ENCODE data around the gene HLA-A. TPM values are rescaled to one million over a fixed set of nuclear protein-coding genes. Genes with fewer than 3 reads are reported as not detected.

Gene HLA-A
- total and polyA plus RNA-seq, 2 of the 13 experiments (the other 11 are each of a cell fraction or from before 2014, with no cell fraction given) = 345 to 527 TPM

DNA sequence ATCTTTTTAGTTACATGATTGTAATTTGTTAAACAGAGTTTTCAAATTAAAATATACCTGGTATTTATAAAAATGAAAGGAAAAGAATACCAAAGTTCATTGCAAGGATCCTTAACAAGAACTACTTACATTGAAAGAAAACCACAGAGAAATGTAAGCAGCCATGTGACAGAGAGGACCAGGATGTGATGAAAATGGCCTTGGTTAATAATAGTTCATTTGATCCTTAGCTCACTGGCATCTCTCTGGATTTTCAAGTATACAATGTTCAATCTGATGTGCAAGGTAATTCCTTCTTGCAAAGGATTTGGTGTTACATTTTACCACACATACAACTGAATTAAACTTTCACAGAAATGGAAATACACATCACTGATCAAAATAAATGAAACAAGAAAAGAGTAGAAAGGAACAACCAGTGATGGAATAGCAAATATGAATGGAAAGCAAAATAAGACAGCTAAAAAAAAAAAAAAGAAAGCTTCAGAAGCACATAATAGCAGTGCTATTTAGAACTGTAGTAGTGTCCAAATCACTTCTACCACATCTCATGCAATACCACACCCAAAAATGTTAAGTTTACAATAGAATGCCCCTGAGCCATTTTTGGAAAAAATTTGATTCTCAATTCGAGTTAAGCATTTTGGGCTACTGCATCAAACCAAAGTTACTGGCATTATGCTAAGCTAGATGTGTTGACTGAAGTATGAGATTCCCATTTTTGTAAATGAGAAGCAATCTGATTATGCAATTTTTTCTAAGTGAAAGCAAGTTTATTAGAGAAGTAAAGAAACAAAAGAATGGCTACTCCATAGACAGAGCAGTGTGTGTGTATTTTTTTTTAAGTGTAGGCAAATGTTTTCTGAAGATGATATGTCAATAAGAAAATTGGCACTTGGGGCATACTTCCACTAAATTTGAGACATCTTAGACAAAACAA is 22.6 kb upstream of the HLA-A start:
- DNase-seq (ENCODE audit: low spot score) = no peak
- Histone ChIP-seq H3K4me2 (ENCODE audit: low read depth, low read length) (no peak overlapping the region), H3K4me1 (ENCODE audit: insufficient read depth, low read length) (peaks cover 11% of the 10 kb centered on the region), H3K27me3 (ENCODE audit: control insufficient read depth in 1 of 2, insufficient read depth in 2 of 2, low read length in 2 of 2) (no peaks in the 10 kb centered on the region), H3K36me3 (replicated peaks in 1 of 2; ENCODE audit: control insufficient read depth in 1 of 2, insufficient read depth in 2 of 2, low read length in 2 of 2) (no peaks in the 10 kb centered on the region), H3K9me3 (ENCODE audit: low read length) (no peaks in the 10 kb centered on the region), H3K79me2 (ENCODE audit: insufficient read depth, low read length) (no peaks in the 10 kb centered on the region), H3K9ac (ENCODE audit: insufficient read depth, low read depth, low read length) (no peak overlapping the region), H4K20me1 (ENCODE audit: insufficient read depth, low read length) (no peaks in the 10 kb centered on the region), H3K27ac (ENCODE audit: extremely low read length, insufficient read depth, low read length) (no peak overlapping the region), H3K4me3 (replicated peaks in 1 of 3; ENCODE audit: insufficient read depth in 1 of 3, low read depth in 2 of 3, low read length in 3 of 3) (no peak overlapping the region), H2AFZ (ENCODE audit: low read length) (no peak overlapping the region)
- no peak for ATAC-seq
- POLR2A ChIA-PET = no interaction called here
- WGBS (ENCODE audit: low lambda C conversion rate) = 4% methylated on average over 1 of the region's 1 CpG
- TF ChIP-seq TSC22D2 (CRISPR knock-in tag; IDR thresholded peaks at IDR 0.05; ENCODE audit: borderline replicate concordance) (no peak), ZMAT5 (CRISPR knock-in tag; IDR thresholded peaks at IDR 0.05; ENCODE audit: borderline replicate concordance, low read depth) (no peak)
- TF ChIP-seq, protein P1, sequence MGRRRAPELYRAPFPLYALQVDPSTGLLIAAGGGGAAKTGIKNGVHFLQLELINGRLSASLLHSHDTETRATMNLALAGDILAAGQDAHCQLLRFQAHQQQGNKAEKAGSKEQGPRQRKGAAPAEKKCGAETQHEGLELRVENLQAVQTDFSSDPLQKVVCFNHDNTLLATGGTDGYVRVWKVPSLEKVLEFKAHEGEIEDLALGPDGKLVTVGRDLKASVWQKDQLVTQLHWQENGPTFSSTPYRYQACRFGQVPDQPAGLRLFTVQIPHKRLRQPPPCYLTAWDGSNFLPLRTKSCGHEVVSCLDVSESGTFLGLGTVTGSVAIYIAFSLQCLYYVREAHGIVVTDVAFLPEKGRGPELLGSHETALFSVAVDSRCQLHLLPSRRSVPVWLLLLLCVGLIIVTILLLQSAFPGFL (CRISPR knock-in tag; IDR thresholded peaks at IDR 0.05) = no peak
- CTCF ChIA-PET (ENCODE audit: low intra/inter-chr PET ratio, low total read pairs) = no interaction called here
- FAIRE-seq = no peak
- in situ Hi-C loops (cut with HindIII; ENCODE audit: extremely low pct_ligation_motif_present, low pct_unique_long_range_greater_than_20kb) (no loop called here), intact Hi-C loops (cut with micrococcal nuclease; ENCODE audit: unreplicated experiment) (no loop called here)
- BruUV-seq (replicated peaks) = no TSS peak

GRCh38 chr6:29924287-29924686 is 18.0 kb upstream of the HLA-A start:
- intact Hi-C loops (cut with micrococcal nuclease; ENCODE audit: unreplicated experiment) = no loop called here
- no peak for ATAC-seq
- in situ Hi-C loops (cut with HindIII; ENCODE audit: extremely low pct_ligation_motif_present, low pct_unique_long_range_greater_than_20kb) = no loop called here
- Histone ChIP-seq H3K36me3 (replicated peaks in 1 of 2; ENCODE audit: control insufficient read depth in 1 of 2, insufficient read depth in 2 of 2, low read length in 2 of 2) (no peaks in the 10 kb centered on the region), H3K9ac (ENCODE audit: insufficient read depth, low read depth, low read length) (no peak overlapping the region), H3K9me3 (ENCODE audit: low read length) (no peaks in the 10 kb centered on the region), H3K4me3 (replicated peaks in 1 of 3; ENCODE audit: insufficient read depth in 1 of 3, low read depth in 2 of 3, low read length in 3 of 3) (no peak overlapping the region), H3K27me3 (ENCODE audit: control insufficient read depth in 1 of 2, insufficient read depth in 2 of 2, low read length in 2 of 2) (no peaks in the 10 kb centered on the region), H4K20me1 (ENCODE audit: insufficient read depth, low read length) (no peaks in the 10 kb centered on the region), H2AFZ (ENCODE audit: low read length) (no peak overlapping the region), H3K79me2 (ENCODE audit: insufficient read depth, low read length) (no peaks in the 10 kb centered on the region), H3K4me1 (ENCODE audit: insufficient read depth, low read length) (peaks cover 48% of the 10 kb centered on the region), H3K4me2 (ENCODE audit: low read depth, low read length) (no peak overlapping the region), H3K27ac (ENCODE audit: extremely low read length, insufficient read depth, low read length) (no peak overlapping the region)
- POLR2A ChIA-PET = interaction anchor here (2.1 kb wide), 1 partner anchor 16 kb away, joined by 4 read pairs; no protein-coding TSS in a partner anchor
- CTCF ChIA-PET (ENCODE audit: low intra/inter-chr PET ratio, low total read pairs) = no interaction called here
- DNase-seq (ENCODE audit: low spot score) = no peak
- no TSS peak for BruUV-seq (replicated peaks)
- WGBS (ENCODE audit: low lambda C conversion rate) = 61% methylated on average over 3 of the region's 3 CpGs
- no peak for FAIRE-seq
- TF ChIP-seq ZNF296 (CRISPR knock-in tag; conservative IDR thresholded peaks at IDR 0.05) (no peak), GMEB1 (CRISPR knock-in tag; IDR thresholded peaks at IDR 0.05; ENCODE audit: borderline replicate concordance) (no peak), ISX (CRISPR knock-in tag; conservative IDR thresholded peaks at IDR 0.05) (no peak), KAT2B (IDR thresholded peaks at IDR 0.05; ENCODE audit: borderline replicate concordance, low read depth, low read length) (no peak), ZBTB34 (CRISPR knock-in tag; IDR thresholded peaks at IDR 0.05) (no peak), MAF1 (CRISPR knock-in tag; IDR thresholded peaks at IDR 0.05; ENCODE audit: borderline replicate concordance) (no peak)
- TF ChIP-seq, protein P2, sequence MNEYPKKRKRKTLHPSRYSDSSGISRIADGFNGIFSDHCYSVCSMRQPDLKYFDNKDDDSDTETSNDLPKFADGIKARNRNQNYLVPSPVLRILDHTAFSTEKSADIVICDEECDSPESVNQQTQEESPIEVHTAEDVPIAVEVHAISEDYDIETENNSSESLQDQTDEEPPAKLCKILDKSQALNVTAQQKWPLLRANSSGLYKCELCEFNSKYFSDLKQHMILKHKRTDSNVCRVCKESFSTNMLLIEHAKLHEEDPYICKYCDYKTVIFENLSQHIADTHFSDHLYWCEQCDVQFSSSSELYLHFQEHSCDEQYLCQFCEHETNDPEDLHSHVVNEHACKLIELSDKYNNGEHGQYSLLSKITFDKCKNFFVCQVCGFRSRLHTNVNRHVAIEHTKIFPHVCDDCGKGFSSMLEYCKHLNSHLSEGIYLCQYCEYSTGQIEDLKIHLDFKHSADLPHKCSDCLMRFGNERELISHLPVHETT (CRISPR knock-in tag; conservative IDR thresholded peaks at IDR 0.05) = no peak

Measured in HepG2 (cell line).